Endothelial cell (in vitro differentiated cells): ENCODE data around the gene ACSL4. TPM values are rescaled to one million over a fixed set of nuclear protein-coding genes. Genes with fewer than 3 reads are reported as not detected.
"Not testable (repeated sequence)": the region's sequence is repeated elsewhere in the genome, so short reads cannot be mapped to it uniquely, and the experiment has no call there.

Experiments
- DNase-seq: peaks from one replicate; pipeline ENCODE4 v3.0.0; 2021; ENCODE audit warnings: low spot score
- H3K27ac Mint-ChIP-seq: one replicate; pipeline ENCODE4 v1.8.0; 2021; ENCODE audit warnings: mixed read lengths, inconsistent platforms; ENCODE audit not compliant: unreplicated experiment
- H3K27me3 Mint-ChIP-seq: one replicate; pipeline ENCODE4 v1.8.0; 2021; ENCODE audit warnings: mild to moderate bottlenecking, moderate library complexity, mixed read lengths, inconsistent platforms; ENCODE audit not compliant: unreplicated experiment
- H3K36me3 Mint-ChIP-seq: one replicate; pipeline ENCODE4 v1.8.0; 2021; ENCODE audit warnings: mild to moderate bottlenecking, low read depth, mixed read lengths, inconsistent platforms; ENCODE audit not compliant: unreplicated experiment
- H3K4me1 Mint-ChIP-seq: one replicate; pipeline ENCODE4 v1.8.0; 2021; ENCODE audit warnings: mild to moderate bottlenecking, mixed read lengths, inconsistent platforms; ENCODE audit not compliant: unreplicated experiment
- H3K4me3 Mint-ChIP-seq: one replicate; pipeline ENCODE4 v1.8.0; 2021; ENCODE audit warnings: mild to moderate bottlenecking, mixed read lengths, inconsistent platforms; ENCODE audit not compliant: unreplicated experiment
- H3K9me3 Mint-ChIP-seq: one replicate; pipeline ENCODE4 v1.8.0; 2021; ENCODE audit warnings: mixed read lengths, inconsistent platforms; ENCODE audit not compliant: unreplicated experiment
- CTCF ChIP-seq: fragments of 200-600 bp; sonication (generic); IDR thresholded peaks from one replicate; pipeline ENCODE4 v1.5.0; 2021; ENCODE audit warnings: antibody characterized with exemption; ENCODE audit not compliant: unreplicated experiment
- total RNA-seq: library from RNA; stranded (reverse); fragmentation: NEBNext Ultra II Directional; extraction: Animal tissue kit (Norgen Biotek cat#: 25700); gene quantifications from one replicate; pipeline ENCODE4 v1.2.1, GENCODE V29; 2021; ENCODE audit not compliant: unreplicated experiment

Gene ACSL4
- total RNA-seq, 1 donor from 2014 or later, result 33.2 TPM

- no peak for DNase-seq
- no peak for TF ChIP-seq CTCF
- H3K9me3 Mint-ChIP-seq, result no peaks in the 10 kb centered on the region
- H3K4me1 Mint-ChIP-seq, result peaks cover 5% of the 10 kb centered on the region
- no peaks in the 10 kb centered on the region for H3K36me3 Mint-ChIP-seq
- peak overlapping the region; percentile 87 for H3K27ac Mint-ChIP-seq
- H3K27me3 Mint-ChIP-seq, result peaks cover 10% of the 10 kb centered on the region
- peak overlapping the region; percentile 92 for H3K4me3 Mint-ChIP-seq
Measured at GRCh38 chrX:109733613-109734083, 591 bp upstream of the ACSL4 start.

GRCh38 chrX:109732017-109732801 is 848 bp downstream of the ACSL4 start:
- no peak for TF ChIP-seq CTCF
- Mint-ChIP-seq H3K4me1 (peaks cover 5% of the 10 kb centered on the region), H3K36me3 (no peaks in the 10 kb centered on the region), H3K27ac (peak overlapping the region; percentile 96), H3K9me3 (no peaks in the 10 kb centered on the region), H3K4me3 (peak overlapping the region; percentile 99), H3K27me3 (peaks cover 10% of the 10 kb centered on the region)
- peak; percentile 6 for DNase-seq

GRCh38 chrX:109728173-109728535 is 4.9 kb downstream of the ACSL4 start:
- Mint-ChIP-seq H3K36me3 (no peaks in the 10 kb centered on the region), H3K4me3 (no peak overlapping the region), H3K9me3 (no peaks in the 10 kb centered on the region), H3K4me1 (peaks cover 2% of the 10 kb centered on the region), H3K27me3 (peaks cover 5% of the 10 kb centered on the region), H3K27ac (no peak overlapping the region)
- TF ChIP-seq CTCF, result no peak
- DNase-seq, result no peak

GRCh38 chrX:109724971-109725370 is 8.1 kb downstream of the ACSL4 start:
- not testable (repeated sequence) for H3K36me3 Mint-ChIP-seq

GRCh38 chrX:109720947-109721346 is 12.1 kb downstream of the ACSL4 start:
- no peaks in the 10 kb centered on the region for H3K27me3 Mint-ChIP-seq
- no peaks in the 10 kb centered on the region for H3K9me3 Mint-ChIP-seq
- no peaks in the 10 kb centered on the region for H3K36me3 Mint-ChIP-seq
- no peak overlapping the region for H3K27ac Mint-ChIP-seq
- TF ChIP-seq CTCF, result no peak
- no peak overlapping the region for H3K4me3 Mint-ChIP-seq
- no peak for DNase-seq
- peaks cover 12% of the 10 kb centered on the region for H3K4me1 Mint-ChIP-seq

More at GRCh38 chrX:109724971-109725370, 8.1 kb downstream of the ACSL4 start:
- not testable (repeated sequence) for H3K4me1 Mint-ChIP-seq, H3K27ac Mint-ChIP-seq, H3K4me3 Mint-ChIP-seq, H3K27me3 Mint-ChIP-seq, H3K9me3 Mint-ChIP-seq, DNase-seq
